Stimulated activated naive CD4-positive, alpha-beta T cell (primary cell): ENCODE results near the gene MAP3K7.

Experiments used
- DNase-seq, 6 experiments: peaks; one replicate each; lab custom pipeline; 2025; lab: John Stamatoyannopoulos, UW

MAP3K7 gene

DNA sequence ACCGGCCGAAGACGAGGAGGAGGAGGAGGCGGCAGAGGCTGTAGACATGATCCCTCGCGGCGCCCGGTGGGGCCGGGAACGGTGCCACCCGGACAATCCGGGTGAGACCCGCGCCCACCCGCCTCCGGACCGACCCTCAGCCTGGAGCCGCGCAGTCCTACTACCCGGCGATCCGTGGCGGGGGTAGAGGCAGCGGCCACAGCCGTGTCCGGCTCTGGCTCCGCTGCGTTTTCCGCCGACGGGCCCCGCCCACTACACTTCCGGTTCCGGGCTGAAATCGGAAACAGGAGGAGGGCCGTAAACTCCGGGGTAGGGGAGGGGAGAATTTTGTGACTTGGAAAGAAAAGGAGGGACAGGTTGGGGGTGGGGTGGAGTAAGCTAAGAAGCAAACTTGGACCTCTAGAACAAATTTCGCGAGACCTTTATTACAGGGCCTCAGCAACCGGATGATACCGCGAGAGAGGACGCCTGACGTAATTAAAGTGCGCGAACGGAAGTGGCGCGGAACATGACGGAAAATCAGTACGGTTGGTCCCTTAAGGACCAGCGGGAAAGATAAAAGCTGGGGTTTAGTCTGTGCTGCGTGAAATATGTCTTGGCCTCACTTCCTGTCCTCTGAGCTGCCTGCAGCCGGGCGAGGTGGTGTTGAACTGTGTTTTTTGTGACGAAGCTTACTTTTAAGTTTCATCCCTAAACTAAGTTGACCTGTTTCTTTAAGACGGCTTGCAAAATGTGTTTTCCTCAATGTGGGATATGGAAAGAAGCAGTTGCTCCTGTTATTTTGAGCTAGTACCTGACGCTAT lies at the start of gene MAP3K7:
TSS of gene MAP3K7 (minus strand) at position 237 of the 803 bp plus-strand sequence. CDS start at position 48, 189 bp downstream.
- peak; percentile 90 to 97 (median 91) for DNase-seq

DNA sequence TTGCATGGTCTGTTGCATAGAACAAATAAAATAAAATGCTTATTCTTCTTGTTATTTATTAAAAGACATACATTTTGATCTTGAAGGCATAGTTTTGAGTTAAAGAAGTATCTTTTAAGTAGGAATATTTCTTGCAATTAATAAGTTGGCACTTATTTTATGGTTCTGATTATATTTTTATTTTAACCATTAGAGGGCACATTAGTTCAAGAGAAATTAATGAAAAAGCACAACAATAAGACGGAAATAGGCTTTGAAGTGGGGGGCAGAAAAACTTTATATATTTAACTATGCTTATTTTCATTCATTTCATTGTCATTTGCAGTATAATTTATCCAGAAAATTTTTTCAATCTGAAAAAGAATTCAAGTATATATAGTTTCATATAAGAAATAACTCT lies 44.2 kb upstream of the MAP3K7 start:
- no peak for DNase-seq

DNA sequence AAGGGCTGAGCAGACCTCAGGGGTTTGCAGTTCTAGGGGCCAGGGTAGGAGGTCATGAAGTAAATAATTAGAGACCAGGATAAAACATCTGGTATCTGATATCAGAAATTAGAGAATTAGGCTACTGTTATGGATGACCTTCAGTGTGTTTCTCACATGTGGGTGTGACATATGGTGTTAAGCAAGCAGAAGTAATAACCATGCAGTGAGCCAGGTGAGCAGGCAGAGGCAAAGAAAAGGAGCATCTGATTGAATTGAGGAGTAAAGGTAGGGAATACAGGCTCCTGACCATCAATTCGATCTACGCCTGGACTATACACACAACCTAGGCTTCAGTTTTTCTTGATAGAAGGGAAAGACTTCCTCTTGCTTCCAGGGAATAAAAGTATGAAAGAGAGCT lies 34.7 kb upstream of the MAP3K7 start:
- DNase-seq, result no peak

DNA sequence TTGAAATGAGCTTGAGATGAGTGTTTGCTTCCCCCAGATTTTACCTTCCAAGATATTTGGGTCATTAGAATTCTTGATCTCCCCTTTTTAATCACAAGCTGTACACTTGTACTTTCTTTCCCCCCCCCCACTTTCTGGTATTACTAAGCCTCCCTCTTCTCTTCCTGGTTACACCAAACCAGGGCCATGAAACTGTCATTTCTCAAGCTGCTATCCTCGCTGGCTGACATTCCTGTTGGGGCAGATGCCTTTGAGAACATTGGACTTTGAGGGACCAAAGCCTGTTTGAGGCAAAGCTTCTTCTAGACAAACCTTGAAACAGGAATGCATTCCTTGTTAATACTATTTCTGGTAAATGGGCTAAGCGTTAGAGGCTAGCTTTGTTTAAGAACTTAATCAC lies 32.3 kb upstream of the MAP3K7 start:
- no peak for DNase-seq

DNA sequence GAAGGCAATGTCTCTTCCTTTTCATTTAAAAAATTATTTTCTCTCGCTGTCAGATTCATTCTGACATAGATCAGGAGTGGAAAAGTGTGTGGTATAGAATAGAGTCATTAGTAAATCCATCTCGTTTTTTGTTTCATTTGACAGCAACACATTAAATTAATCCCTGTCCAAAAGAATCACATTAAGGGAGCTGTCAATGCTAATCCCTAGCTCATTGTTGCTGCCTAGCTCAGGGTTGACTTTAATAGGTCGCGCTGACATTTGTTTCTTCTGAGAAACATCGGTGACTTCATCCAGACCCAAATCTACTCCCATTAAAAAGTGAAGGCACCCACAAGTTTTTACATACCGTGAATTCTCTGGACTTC lies 25.4 kb upstream of the MAP3K7 start:
- no peak for DNase-seq

DNA sequence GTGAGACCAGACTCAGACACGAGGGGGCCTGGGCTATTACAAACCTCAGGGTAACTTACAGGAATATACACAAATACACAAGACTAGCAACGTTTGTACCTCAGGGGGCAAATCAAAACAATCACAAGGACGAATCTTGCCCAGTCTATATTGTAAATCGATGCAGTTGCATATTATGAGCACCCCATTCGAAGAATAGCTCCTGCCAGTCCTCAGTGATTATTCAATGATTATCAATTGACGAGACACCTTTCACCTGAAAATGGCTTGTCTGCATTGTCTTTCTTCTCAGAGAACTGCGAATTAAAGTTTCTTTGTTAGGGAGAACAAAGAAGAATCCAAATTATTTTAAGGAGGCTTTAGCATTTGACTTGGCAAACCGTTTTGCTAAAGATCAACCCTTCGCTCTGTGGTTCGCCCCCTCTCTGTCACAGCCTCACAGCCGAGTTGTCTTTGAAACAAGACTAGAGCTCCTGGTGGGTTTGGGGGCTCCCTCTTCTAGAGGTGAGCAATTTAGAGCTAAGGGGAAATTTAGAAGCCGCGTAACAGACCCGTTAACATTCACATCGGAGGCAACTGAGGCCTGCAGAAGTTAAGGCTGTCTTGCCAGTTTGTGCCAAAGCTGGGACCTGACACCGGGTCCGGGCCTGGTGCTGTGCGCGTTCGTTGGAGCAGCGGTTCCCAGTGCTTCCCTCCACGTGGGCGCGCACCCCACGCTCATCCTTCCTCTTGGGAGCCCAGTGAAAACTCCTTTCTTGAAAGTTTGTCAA lies 24.9 kb upstream of the MAP3K7 start:
- DNase-seq, result no peak

DNA sequence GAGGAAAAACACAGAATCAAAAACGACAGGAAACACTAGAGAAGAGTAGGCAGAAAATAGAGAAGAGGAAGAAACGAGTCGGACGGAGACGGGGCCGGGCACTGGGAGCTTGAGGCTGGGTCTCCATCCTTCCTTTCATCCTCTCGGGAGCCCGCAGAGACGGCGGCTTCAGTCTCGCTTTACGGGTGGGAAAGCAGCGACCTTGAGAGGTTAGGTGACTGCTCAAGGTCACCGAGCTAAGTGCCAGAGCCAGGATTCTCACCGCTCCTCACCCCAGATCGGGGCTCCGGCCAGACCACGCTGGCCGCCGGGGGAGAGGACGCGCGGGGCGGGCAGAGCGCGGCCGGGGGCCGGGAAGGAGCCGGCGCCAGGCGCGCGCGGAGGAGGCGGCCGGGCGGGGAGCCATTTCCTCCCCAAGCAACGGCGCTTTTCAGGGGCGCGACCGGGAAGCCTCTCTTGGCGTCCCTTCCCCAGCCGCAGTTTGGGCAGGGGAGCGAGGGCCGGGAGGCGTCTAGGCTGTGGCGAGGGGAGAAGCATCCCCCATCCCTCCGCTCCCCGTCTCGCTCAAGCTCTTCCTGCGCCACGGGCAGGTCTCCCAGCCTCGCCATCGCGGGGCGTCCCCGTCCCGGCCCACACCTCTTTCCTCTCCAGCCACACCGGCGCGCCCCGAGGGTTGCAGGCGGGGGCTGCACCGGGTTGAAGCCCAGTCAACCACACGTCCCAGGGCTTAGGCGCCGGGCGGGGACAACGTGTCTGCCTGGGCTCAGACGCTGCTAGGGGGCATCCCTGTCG lies 24.1 kb upstream of the MAP3K7 start:
- DNase-seq, result peak in 3 of 6 experiments; percentile 3 to 25 (median 16)

DNA sequence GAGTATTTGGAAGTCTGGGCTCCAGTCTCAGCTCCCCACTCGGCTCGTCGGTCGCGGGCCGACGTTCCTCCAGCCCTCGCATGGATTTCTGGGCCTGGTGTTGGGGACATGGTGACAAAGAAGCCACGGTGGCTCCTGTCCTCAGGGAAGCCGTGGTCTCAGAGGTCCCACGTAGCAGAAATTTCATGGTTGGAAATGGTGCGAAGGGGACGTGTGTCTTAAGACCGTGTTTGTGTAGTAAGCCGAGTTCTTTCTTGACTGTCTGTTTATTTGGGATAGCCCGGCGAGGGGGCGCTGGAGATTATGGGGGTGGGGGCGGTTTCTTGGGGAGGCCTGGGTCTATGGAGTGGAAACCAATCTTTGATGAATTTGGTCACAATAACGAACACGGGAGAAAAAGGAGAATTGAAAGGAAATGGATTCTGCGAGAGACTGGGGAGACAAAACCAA lies 23.5 kb upstream of the MAP3K7 start:
- DNase-seq, result no peak

DNA sequence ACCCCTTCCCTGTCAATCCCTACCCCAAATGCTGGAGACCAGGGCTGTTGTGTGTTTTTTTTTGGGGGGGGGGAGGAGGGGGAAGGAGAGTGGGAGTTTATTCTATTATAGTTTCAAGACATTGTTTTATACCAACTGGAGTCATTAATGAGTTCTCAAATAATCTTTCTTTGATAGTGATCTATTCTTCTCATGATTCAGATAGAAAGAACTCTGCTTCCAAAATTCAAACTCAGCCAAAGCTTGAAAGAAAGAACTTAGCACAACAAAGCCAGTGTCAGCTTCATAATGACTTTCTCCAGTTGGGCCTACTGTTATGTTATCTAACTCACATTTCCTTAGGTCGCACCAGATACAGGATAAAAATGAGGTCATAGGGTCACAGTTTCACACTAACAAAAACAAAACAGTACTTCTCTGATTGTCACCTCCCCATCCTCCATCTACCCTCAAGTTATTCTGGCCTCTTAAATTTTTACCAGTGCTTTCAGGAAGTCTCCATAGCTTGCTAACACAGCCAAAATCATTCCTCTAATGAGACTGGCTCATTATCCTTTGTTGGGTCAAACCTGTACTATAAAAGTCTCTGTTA lies 19.0 kb upstream of the MAP3K7 start:
- no peak for DNase-seq

DNA sequence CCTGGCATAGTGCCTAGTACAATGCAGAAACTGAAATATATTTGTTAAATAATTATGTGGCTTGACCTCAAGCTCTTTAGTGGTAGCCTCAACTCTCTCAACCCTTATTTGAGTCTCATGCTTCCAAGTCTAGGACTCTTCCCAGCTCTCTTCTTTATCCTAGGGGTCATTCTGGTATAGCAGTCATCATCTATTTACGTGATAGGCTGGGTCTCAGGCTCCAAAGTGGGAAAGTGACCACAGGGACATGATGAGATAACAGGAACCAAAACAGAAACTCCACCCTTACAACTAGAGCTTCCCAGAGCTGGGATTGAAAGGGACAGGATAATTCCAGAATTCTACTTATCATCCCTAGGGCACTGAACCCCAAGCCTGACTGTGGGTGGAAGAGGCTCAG lies 17.7 kb upstream of the MAP3K7 start:
- DNase-seq, result no peak

DNA sequence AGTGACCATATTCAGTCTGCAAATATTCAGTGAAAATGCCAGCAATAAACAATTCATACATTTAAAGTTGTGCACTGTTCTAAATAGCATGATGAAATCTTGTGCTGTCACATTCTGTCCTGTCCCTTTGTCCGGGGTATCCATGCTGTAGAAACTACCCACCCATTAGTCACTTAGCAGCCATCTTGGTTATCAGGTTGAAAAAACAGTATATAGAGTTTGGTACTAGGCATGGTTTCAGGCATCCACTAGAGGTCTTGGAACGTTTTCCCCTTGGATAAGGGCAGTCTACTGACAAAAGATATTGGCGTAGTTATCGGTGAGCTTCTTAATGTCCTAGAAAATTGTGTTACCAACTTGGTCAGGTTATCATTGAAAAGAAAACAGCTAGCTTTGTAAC lies 12.3 kb upstream of the MAP3K7 start:
- no peak for DNase-seq

DNA sequence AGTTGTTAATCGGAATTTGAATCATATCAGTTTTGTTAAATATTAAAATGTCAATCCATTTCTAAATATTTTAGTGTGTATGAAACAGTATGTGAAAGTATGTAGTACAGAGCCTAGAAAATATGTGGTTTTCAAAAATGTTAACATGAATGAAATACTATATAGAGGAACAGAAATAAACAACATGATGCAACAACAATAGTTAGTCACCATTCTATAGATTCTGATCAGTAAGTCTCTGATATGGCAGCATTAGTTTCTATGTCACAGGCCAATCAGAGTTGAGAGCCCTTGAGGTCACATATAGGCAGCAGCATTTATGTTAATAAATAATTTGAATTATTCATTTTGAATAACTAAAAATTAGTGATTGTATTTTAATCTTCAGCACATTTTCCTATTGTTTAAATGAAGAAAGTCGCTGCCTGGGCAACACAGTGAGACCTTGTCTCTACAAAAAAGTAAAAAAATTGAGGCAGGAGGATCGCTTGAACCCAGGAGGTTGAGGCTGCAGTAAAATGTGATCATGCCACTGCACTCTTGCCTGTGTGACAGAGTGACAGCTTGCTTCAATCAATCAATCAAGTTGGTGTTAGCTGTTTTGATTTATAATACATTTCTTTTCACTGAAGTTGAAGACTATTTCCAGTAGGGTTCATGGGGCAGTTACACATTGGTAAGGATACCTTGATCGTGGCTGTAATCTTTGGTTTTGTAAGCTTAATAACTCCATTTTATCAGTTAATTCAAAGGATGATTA lies 11.5 kb upstream of the MAP3K7 start:
- DNase-seq, result no peak

DNA sequence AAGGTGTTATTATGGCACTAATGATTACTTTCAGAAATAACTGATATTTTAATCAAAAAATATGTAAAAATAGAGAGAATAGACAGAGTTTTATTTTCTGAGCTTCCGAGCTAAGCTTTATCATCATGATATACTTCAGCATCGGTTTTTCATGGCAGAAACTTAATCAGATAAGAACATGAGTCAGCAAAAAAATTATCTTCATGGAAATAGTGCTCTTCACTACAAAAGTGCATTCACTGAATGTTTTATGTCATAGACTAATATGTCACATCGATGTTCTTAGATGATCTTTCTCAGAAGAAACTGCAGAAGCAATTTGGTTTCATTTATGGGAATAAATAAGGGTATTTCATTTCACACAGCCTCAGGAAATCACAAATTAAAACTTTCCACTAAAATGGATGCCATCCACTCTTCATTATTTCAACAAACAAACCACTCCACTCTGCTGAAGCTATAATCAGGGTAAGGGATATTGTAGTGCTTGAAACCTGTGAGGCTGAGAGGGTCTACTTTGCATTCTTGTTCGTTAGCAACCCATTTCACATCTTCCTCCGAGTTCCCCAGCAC lies 10.2 kb upstream of the MAP3K7 start:
- no peak for DNase-seq

DNA sequence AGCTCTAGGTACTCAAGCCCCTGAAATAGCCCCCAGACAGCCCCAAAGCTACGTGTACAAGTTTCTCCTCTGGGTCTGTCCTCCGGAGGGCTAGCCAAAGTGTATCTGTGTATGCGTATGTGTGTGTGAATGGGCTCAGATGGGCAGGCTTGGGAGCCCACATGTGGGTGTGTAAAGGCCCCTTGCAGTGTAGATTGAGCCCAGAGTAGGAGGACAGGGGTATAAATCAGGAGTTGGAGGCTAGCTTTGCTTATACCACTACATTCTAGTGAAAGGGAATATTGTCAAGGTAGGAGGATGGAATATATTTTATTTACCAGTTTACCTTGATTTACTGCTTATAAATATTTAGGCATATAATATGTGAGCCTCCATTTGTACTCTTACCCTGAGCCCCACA lies 9.0 kb upstream of the MAP3K7 start:
- no peak for DNase-seq

DNA sequence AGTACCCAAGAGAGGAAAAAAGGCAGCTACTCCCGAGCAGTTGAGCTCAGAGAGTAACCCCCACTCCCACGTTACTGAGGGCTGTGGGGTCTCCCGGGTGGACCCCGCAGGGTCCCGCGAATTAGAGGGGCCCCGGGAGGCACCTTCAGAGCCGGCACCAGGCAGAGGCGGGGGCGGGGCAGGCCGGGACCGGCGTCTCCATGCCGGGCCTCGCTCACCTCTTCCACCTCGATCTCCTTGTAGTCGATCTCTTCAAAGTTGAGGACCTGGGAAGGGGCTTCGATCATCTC lies 381 bp downstream of the MAP3K7 start:
- DNase-seq, result peak in 1 of 6 experiments; percentile 45

DNA sequence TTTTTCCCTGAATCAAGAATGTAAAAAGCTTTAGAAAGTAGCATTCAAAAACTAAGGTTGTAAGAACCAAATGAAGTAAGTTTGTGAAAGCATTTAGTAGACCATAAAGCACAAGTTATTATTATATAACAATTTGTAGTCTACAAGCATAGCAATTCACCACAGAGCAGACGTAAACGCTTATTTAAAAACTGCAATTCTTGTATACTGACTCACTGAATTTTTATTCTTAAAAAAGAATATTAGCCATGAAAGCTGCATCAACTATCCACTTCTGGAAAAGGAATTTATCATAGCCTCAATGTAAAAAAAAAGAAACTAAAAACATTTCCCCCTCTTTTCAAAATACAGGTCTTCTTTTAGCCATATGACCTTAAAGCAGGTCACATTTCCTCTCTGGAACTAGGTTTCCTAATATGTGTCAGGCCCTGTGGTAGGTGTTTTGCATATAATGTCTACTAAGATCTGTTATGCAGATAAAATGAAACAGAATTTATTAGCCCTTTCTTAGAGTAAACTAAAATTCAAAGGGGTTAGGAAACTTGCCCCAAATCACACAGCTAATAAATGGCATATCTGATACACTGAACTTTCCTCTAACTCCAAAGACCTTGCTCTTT lies 2.1 kb downstream of the MAP3K7 start:
- no peak for DNase-seq

DNA sequence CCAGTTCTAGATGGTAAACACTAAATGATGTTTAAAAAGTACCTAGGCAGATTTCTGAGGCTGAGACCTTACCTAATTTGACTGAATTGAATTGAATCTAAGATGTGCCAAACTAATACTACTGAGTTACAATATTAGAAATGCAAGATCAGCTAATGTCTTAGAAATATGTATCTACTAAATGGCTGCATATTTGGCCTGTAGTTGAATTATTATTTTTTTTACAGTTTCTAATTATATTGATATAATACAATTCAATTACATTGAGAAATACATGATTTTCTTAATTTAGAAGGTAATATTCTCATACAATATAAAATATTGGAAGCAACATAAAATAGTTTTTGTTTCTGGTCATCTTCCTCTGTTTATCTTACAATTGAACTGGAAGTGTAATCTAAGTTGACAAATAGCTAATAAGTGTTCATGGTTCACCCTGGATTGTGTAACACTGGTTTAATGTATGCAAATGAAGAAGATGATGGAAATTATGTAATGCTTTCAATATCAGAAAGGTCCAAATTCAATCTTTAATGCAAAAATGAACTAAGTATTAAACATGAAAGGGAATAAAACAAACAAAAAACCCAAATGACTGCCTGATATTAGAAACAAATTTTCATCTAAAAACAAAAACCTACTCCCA lies 2.9 kb downstream of the MAP3K7 start:
- no peak for DNase-seq

DNA sequence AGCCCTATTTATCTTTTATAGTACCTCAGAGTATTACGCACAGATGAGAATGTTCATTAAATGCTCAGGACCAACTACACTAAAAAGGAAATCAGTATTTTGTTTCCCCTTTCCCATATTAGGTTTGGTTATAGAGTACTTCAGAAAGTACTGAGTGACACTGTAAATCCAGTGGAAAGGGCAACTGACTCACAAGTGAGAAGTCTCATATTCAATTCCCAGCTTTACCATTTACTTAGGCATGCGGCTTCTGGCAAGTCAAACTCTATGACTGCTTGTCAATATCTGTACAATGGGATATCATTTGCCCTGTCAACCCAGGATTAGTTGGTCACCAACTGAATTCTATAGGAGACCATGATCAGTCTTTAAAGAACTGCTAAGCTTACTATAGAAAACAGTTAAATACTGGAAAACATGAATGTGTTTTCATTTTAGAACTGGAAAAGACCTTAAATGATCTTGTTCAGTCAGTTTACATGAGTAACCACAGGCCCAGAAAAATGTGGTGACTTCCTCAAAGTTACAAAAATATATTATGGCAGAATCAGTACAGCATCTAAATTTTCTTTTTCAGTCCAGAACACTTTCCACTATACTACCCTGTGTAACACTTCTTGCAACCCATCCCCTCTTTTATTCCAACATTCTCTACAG lies 3.6 kb downstream of the MAP3K7 start:
- DNase-seq, result no peak

DNA sequence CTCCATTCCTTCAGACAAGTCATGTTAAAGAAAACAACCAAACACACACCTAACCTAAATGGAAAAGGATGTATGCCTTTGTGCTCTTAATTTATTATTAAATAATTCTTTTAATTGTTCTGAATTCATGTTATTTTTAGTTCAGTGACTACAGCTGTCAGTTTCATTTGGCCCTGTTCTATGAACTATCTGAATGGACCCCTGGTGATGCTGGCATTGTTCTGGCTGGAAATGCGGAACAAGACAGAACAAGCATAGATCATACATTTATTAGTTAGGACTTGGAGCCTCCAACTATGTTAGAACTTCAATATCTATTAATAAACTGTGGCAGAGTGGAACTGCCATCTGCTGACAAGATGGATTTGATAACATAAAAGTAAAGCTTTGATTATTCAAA lies 5.7 kb downstream of the MAP3K7 start:
- no peak for DNase-seq
